ENCODE results near the gene RCE1.
"Not testable (repeated sequence)": the region's sequence is repeated elsewhere in the genome, so short reads cannot be mapped to it uniquely, and the experiment has no call there.

The RCE1 gene, protein sequence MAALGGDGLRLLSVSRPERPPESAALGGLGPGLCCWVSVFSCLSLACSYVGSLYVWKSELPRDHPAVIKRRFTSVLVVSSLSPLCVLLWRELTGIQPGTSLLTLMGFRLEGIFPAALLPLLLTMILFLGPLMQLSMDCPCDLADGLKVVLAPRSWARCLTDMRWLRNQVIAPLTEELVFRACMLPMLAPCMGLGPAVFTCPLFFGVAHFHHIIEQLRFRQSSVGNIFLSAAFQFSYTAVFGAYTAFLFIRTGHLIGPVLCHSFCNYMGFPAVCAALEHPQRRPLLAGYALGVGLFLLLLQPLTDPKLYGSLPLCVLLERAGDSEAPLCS

DNA sequence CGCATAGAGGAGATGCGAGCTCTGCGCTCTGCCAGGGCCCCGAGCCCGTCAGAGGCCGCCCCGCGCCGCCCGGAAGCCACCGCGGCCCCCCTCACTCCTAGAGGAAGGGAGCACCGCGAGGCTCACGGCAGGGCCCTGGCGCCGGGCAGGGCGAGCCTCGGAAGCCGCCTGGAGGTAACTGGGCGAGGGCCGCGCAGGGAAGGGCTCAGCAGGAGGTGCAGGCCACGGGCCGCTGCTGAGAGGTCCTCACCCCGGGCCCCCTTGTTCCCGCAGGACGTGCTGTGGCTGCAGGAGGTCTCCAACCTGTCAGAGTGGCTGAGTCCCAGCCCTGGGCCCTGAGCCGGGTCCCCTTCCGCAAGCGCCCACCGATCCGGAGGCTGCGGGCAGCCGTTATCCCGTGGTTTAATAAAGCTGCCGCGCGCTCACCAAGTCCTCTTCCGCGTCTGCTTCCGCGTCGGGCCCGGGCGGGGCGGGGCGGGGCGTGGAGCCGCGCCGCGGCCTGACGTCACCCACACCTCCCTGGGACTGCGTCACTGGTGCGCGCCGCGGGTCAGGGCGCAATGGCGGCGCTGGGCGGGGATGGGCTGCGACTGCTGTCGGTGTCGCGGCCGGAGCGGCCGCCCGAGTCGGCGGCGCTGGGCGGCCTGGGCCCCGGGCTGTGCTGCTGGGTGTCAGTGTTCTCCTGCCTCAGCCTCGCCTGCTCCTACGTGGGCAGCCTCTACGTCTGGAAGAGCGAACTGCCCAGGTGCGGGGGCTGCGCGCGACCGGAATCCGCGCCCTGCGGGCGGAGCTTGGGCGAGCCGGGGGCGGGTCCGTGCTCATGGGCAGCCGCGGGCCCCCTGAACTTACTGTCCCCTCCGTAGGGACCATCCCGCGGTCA is at the start of gene RCE1:
TSS of gene RCE1 (plus strand) at position 546 of the 880 bp plus-strand sequence. CDS start at position 561, 15 bp downstream.
- H3K9me3 ChIP-seq (ENCODE audit: control insufficient read depth, insufficient read depth, low read length), result no peaks in the 10 kb centered on the region
- peak within 1 kb of the TSS; percentile 96 for H3K27ac ChIP-seq (ENCODE audit: low read depth, low read length)
- H3K4me1 ChIP-seq (ENCODE audit: control insufficient read depth, insufficient read depth, low read length), result peaks cover 5% of the 10 kb centered on the region; the same call in 1 of the 2 replicates
- H3K9ac ChIP-seq (ENCODE audit: low read depth, low read length), result peak within 1 kb of the TSS; percentile 97
- peaks cover 55% of the 10 kb centered on the region for H3K36me3 ChIP-seq (ENCODE audit: control insufficient read depth, insufficient read depth, low read length)
- peak within 1 kb of the TSS; percentile 93 for H3K4me3 ChIP-seq (ENCODE audit: low read depth, low read length)
- no peaks in the 10 kb centered on the region for H3K27me3 ChIP-seq (ENCODE audit: control insufficient read depth, insufficient read depth, low read length)

DNA sequence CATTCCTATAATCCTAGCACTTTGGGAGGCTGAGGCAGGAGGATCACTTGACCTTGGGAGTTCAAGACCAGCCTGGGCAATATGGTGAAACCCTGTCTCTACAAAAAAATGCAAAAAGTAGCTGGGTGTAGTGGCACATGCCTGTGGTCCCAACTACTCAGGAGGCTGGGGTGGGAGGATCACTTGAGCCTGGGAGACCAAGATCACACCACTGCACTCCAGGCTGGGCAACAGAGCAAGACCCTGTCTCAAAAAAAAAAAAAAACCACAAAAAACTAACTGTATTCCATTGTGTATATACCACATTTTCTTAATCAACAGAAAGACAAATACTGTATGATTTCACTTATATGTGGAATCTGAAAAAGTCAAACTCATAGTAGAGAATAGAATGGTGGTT is 43.4 kb upstream of the RCE1 start:
- H3K4me1 ChIP-seq (ENCODE audit: control insufficient read depth, insufficient read depth, low read length); H3K9ac ChIP-seq (ENCODE audit: low read depth, low read length): not testable (repeated sequence)

DNA sequence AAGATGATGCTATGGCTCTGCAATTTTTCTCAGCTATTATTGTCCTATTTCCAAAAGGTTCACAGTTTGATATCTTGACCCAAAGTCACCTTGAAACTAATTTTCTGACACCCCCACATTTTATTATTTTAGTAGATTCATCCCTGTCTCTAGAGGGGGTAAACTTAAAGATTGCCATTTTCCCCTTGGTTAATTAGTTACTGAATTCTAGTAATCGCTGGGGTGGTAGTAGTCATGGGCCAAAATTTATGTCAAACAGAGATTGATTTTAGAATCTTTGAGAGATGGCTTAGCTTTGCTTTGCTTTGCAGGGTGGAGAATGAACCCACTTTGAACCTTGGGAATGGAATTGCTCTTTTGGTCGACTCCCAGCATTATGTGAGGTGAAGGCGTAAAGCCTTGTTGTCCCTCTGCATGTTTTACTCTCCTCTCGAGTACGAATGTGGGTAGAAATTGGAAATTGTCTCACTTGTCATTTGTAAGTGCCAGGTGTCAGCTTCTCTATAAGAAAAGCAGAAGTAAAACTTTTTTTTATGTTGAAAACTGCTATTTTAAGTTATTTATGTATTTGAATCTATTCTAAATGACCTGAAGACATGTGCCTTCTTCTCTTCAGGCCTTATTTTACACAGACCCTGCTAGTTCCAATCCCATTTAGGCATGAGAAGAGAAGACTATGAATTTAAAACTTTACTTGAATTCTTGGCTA is 42.4 kb upstream of the RCE1 start:
- Histone ChIP-seq H3K9me3 (ENCODE audit: control insufficient read depth, insufficient read depth, low read length) (no peaks in the 10 kb centered on the region), H3K9ac (ENCODE audit: low read depth, low read length) (no peak overlapping the region), H3K4me3 (ENCODE audit: low read depth, low read length) (no peak overlapping the region), H3K27me3 (ENCODE audit: control insufficient read depth, insufficient read depth, low read length) (no peaks in the 10 kb centered on the region), H3K4me1 (ENCODE audit: control insufficient read depth, insufficient read depth, low read length) (no peaks in the 10 kb centered on the region), H3K27ac (ENCODE audit: low read depth, low read length) (no peak overlapping the region), H3K36me3 (ENCODE audit: control insufficient read depth, insufficient read depth, low read length) (peaks cover 36% of the 10 kb centered on the region)

More for the DNA sequence above, 43.4 kb upstream of the RCE1 start:
- H3K27ac ChIP-seq (ENCODE audit: low read depth, low read length); H3K9me3 ChIP-seq (ENCODE audit: control insufficient read depth, insufficient read depth, low read length); H3K4me3 ChIP-seq (ENCODE audit: low read depth, low read length); H3K27me3 ChIP-seq (ENCODE audit: control insufficient read depth, insufficient read depth, low read length): not testable (repeated sequence)
- H3K36me3 ChIP-seq (ENCODE audit: control insufficient read depth, insufficient read depth, low read length), result peaks cover 27% of the 10 kb centered on the region

DNA sequence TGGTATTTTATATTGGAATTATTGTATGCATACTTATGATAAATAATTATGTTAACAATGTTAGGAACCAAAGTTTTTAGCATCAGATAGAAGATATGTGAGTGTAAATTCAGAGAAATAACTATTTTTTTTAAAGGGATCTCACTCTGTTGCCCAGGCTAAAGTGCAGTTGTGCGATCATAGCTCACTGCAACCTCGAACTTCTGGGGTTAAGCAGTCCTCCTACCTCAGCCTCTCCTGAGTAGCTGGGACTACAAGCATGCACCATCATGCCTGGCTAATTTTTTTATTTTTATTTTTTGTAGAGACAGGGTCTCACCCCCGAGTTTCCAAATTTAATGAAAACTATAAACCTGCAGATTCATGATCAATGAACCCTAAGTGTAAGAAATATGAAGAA is 33.6 kb upstream of the RCE1 start:
- Histone ChIP-seq H3K4me3 (ENCODE audit: low read depth, low read length) (no peak overlapping the region), H3K9ac (ENCODE audit: low read depth, low read length) (no peak overlapping the region), H3K9me3 (ENCODE audit: control insufficient read depth, insufficient read depth, low read length) (no peaks in the 10 kb centered on the region), H3K36me3 (ENCODE audit: control insufficient read depth, insufficient read depth, low read length) (peaks cover 25% of the 10 kb centered on the region), H3K27ac (ENCODE audit: low read depth, low read length) (no peak overlapping the region), H3K4me1 (ENCODE audit: control insufficient read depth, insufficient read depth, low read length) (peaks cover 31% of the 10 kb centered on the region), H3K27me3 (ENCODE audit: control insufficient read depth, insufficient read depth, low read length) (no peaks in the 10 kb centered on the region)

DNA sequence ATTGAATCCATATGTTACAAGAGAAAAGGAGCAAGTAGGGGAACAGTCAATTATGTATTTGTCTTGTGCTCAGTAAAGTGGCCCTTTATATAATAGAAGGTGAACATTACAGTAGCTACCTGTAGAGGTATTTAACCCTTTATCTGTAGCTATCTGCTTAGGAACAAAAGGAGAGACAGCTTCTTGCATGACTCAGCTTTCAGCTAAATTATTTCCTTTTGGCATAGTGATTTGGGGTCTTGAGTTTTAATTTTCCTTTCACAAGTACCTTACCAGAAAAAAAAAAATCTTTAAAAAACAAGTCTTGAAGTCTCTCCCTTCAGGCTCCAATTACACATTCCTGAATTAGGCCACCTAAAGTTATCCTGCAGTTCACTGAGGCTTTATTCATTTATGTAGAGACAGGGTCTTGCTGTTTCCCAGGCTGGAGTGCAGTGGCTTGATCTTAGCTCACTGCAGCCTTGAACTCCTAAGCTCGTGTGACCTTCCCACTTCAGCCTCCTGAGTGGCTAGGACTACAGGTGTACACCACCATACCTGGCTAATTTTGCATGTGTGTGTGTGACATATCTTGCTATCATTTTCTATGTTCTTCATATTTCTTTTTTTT is 32.6 kb upstream of the RCE1 start:
- peak overlapping the region; percentile 95 for H3K27ac ChIP-seq (ENCODE audit: low read depth, low read length)
- H3K4me1 ChIP-seq (ENCODE audit: control insufficient read depth, insufficient read depth, low read length), result peaks cover 31% of the 10 kb centered on the region
- peak overlapping the region; percentile 1; the same call in 1 of the 2 replicates for H3K9ac ChIP-seq (ENCODE audit: low read depth, low read length)
- peaks cover 20% of the 10 kb centered on the region for H3K36me3 ChIP-seq (ENCODE audit: control insufficient read depth, insufficient read depth, low read length)
- H3K27me3 ChIP-seq (ENCODE audit: control insufficient read depth, insufficient read depth, low read length), result no peaks in the 10 kb centered on the region
- no peak overlapping the region for H3K4me3 ChIP-seq (ENCODE audit: low read depth, low read length)
- H3K9me3 ChIP-seq (ENCODE audit: control insufficient read depth, insufficient read depth, low read length), result no peaks in the 10 kb centered on the region

DNA sequence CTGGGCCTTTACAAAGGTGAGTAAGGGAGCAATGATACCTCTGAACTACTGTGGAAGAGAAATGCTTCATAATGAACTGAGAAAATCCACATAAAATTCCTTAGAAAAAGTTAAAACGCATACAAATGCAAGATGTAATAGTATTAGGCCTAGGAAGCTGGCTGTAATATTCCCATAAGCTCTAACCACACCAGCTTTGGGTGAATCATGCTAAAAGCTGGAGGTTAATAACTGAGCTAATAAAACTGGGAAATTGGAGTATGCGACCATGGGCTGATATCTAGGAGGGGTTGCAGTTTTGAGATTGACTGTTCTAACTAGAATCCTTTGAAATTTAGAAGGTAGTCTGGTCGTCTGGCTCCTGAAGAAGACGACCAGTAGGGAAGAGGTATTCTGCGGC is 28.6 kb upstream of the RCE1 start:
- Histone ChIP-seq H3K27ac (ENCODE audit: low read depth, low read length) (no peak overlapping the region), H3K36me3 (ENCODE audit: control insufficient read depth, insufficient read depth, low read length) (peaks cover 25% of the 10 kb centered on the region), H3K4me3 (ENCODE audit: low read depth, low read length) (no peak overlapping the region), H3K27me3 (ENCODE audit: control insufficient read depth, insufficient read depth, low read length) (no peaks in the 10 kb centered on the region), H3K4me1 (ENCODE audit: control insufficient read depth, insufficient read depth, low read length) (peaks cover 31% of the 10 kb centered on the region), H3K9ac (ENCODE audit: low read depth, low read length) (no peak overlapping the region), H3K9me3 (ENCODE audit: control insufficient read depth, insufficient read depth, low read length) (no peaks in the 10 kb centered on the region)

DNA sequence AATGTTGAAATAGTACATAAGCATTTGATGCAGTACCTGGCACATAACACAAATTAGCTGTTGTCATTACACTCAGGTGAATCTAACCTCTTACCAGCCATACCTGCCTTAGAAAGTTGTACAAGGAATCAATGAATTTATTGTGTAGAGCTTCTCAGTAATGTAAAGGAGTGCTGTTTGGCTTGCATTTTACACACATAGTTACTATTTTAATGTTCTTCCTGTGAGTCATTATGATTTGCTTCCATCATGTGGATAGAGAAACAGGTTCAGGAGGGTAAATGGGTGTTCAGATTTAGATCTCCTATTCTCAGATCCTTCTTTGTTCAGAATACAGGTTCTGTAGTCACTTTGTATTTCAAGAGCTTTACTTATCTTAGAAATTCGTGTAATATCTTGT is 27.6 kb upstream of the RCE1 start:
- peaks cover 24% of the 10 kb centered on the region for H3K4me1 ChIP-seq (ENCODE audit: control insufficient read depth, insufficient read depth, low read length)
- no peak overlapping the region for H3K27ac ChIP-seq (ENCODE audit: low read depth, low read length)

DNA sequence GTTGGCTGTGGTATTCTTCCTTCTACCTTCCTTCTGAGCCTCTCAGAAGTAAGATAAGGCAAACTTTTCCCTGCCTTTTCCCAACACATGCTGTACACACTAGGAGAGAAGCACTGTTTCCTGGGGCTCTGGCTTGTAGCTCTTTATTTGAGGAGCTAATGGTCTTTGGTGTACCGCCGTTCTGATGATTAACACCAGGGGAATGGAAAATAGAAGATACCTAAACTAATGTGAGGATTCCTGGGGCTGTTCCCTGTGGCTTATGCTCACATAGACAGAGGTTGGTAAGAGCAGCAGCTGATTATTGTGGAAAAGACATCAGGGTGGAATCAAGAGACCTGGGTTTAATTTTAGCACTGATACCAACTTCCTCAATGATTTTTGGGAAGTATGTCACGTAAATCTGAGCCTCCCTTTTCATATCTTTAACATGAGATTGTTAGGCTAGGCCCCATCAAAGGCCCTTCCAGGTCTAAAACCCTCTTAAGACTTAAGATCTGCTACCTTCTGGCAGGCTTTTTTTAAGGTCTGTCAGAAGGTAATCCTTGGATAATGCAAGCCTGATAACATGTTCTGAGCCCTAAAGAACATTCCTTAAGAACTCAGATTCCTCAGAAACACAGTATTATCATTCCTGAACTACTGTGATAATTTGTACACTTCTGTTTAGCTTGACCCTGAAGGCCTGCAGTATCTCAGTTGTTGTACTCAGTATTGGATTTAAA is 24.8 kb upstream of the RCE1 start:
- H3K27me3 ChIP-seq (ENCODE audit: control insufficient read depth, insufficient read depth, low read length), result no peaks in the 10 kb centered on the region
- peak overlapping the region; percentile 46 for H3K27ac ChIP-seq (ENCODE audit: low read depth, low read length)
- peaks cover 45% of the 10 kb centered on the region for H3K36me3 ChIP-seq (ENCODE audit: control insufficient read depth, insufficient read depth, low read length)
- no peaks in the 10 kb centered on the region for H3K9me3 ChIP-seq (ENCODE audit: control insufficient read depth, insufficient read depth, low read length)
- H3K9ac ChIP-seq (ENCODE audit: low read depth, low read length), result no peak overlapping the region
- H3K4me1 ChIP-seq (ENCODE audit: control insufficient read depth, insufficient read depth, low read length), result no peaks in the 10 kb centered on the region
- no peak overlapping the region for H3K4me3 ChIP-seq (ENCODE audit: low read depth, low read length)

More for the DNA sequence above, 27.6 kb upstream of the RCE1 start:
- Histone ChIP-seq H3K9ac (ENCODE audit: low read depth, low read length) (no peak overlapping the region), H3K9me3 (ENCODE audit: control insufficient read depth, insufficient read depth, low read length) (no peaks in the 10 kb centered on the region), H3K4me3 (ENCODE audit: low read depth, low read length) (no peak overlapping the region), H3K36me3 (ENCODE audit: control insufficient read depth, insufficient read depth, low read length) (peaks cover 25% of the 10 kb centered on the region), H3K27me3 (ENCODE audit: control insufficient read depth, insufficient read depth, low read length) (no peaks in the 10 kb centered on the region)

DNA sequence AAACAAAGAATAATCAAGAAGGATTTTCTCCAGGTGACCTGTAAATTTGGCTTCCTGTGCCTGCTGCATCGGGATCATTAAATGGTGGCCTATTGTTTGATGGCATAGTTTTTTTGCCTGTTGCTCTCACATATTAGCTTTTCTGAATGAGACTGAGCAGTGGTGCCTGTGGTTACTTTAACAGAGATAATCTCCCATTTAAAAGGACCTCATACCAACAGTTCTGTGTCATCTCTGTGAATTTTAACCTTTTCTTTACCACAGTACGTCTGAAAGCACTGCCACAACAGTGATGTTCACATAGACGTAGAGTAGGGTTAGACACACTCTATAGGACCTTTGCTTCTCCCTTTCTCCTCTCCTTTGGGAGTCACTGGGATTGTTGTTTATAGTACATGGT is 22.9 kb upstream of the RCE1 start:
- H3K4me1 ChIP-seq (ENCODE audit: control insufficient read depth, insufficient read depth, low read length), result no peaks in the 10 kb centered on the region
- peak overlapping the region; percentile 65 for H3K27ac ChIP-seq (ENCODE audit: low read depth, low read length)
- no peak overlapping the region for H3K9ac ChIP-seq (ENCODE audit: low read depth, low read length)
- no peaks in the 10 kb centered on the region for H3K27me3 ChIP-seq (ENCODE audit: control insufficient read depth, insufficient read depth, low read length)
- no peaks in the 10 kb centered on the region for H3K9me3 ChIP-seq (ENCODE audit: control insufficient read depth, insufficient read depth, low read length)
- peaks cover 48% of the 10 kb centered on the region for H3K36me3 ChIP-seq (ENCODE audit: control insufficient read depth, insufficient read depth, low read length)
- H3K4me3 ChIP-seq (ENCODE audit: low read depth, low read length), result no peak overlapping the region

DNA sequence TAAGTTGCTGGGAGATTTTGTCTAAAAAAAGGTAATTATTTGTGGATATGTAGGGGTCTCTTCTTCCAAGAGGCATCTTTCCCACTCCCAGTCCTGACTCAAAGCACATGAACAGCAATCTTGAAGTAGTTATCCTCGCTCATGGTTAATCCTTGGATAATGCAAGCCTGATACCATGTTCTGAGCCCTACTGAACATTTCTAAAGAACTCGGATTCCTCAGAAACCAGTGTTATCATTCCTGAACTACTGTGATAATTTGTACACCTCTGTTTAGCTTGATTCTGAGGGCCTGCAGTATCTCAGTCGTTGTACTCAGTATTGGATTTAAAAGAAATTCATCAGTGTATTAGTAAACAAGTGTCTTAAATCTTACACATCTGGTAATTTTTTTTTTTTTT is 22.3 kb upstream of the RCE1 start:
- H3K27me3 ChIP-seq (ENCODE audit: control insufficient read depth, insufficient read depth, low read length), result no peaks in the 10 kb centered on the region
- H3K4me3 ChIP-seq (ENCODE audit: low read depth, low read length), result no peak overlapping the region
- no peaks in the 10 kb centered on the region for H3K4me1 ChIP-seq (ENCODE audit: control insufficient read depth, insufficient read depth, low read length)
- peaks cover 46% of the 10 kb centered on the region for H3K36me3 ChIP-seq (ENCODE audit: control insufficient read depth, insufficient read depth, low read length)
- no peak overlapping the region for H3K27ac ChIP-seq (ENCODE audit: low read depth, low read length)
- H3K9me3 ChIP-seq (ENCODE audit: control insufficient read depth, insufficient read depth, low read length), result no peaks in the 10 kb centered on the region
- no peak overlapping the region for H3K9ac ChIP-seq (ENCODE audit: low read depth, low read length)

All from HUES48 (cell line).